ENCODE measurements around the gene ZNF735.
"Not testable (repeated sequence)": the region's sequence is repeated elsewhere in the genome, so short reads cannot be mapped to it uniquely, and the experiment has no call there.

Gene ZNF735

GRCh38 chr7:64206903-64207302 lies at the start of gene ZNF735:
ZNF735 (plus strand) TSS chr7:64207203; CDS start chr7:64207203, 0 bp downstream.
- no peak within 1 kb of the TSS for H3K27ac ChIP-seq
- no peak for TF ChIP-seq ZFX (IDR thresholded peaks at IDR 0.05)
- no peak for TF ChIP-seq CTCF (conservative IDR thresholded peaks at IDR 0.05)

GRCh38 chr7:64170974-64171373 lies 36.0 kb upstream of the ZNF735 start:
- not testable (repeated sequence) for H3K27ac ChIP-seq

GRCh38 chr7:64174328-64174727 lies 32.7 kb upstream of the ZNF735 start:
- TF ChIP-seq CTCF (conservative IDR thresholded peaks at IDR 0.05) = no peak
- no peak for TF ChIP-seq ZFX (IDR thresholded peaks at IDR 0.05)
- no peak overlapping the region for H3K27ac ChIP-seq

GRCh38 chr7:64174941-64175340 lies 32.1 kb upstream of the ZNF735 start:
- H3K27ac ChIP-seq = no peak overlapping the region
- peak; percentile 22 for TF ChIP-seq CTCF (conservative IDR thresholded peaks at IDR 0.05)
- no peak for TF ChIP-seq ZFX (IDR thresholded peaks at IDR 0.05)

- TF ChIP-seq CTCF (conservative IDR thresholded peaks at IDR 0.05) (peak; percentile 65), ZFX (IDR thresholded peaks at IDR 0.05) (no peak)
- H3K27ac ChIP-seq = no peak overlapping the region
These were observed 26.0 kb upstream of the ZNF735 start for GRCh38 chr7:64180989-64181388.

- TF ChIP-seq ZFX (IDR thresholded peaks at IDR 0.05) (no peak), CTCF (conservative IDR thresholded peaks at IDR 0.05) (no peak)
- H3K27ac ChIP-seq = no peak overlapping the region
These were observed 25.4 kb upstream of the ZNF735 start for GRCh38 chr7:64181586-64181985.

GRCh38 chr7:64182036-64182790 lies 24.8 kb upstream of the ZNF735 start:
- H3K27ac ChIP-seq = no peak overlapping the region
- TF ChIP-seq CTCF (conservative IDR thresholded peaks at IDR 0.05) (no peak), ZFX (IDR thresholded peaks at IDR 0.05) (no peak)

Data from C4-2B (cell line).